HG03457 (cell line): ENCODE results near the gene PSAP.

Experiments
- ATAC-seq: cut with Tn5 transposase; IDR thresholded peaks from one replicate; pipeline ENCODE4 v1.9.1; 2021; ENCODE audit warnings: moderate number of reproducible peaks; ENCODE audit not compliant: unreplicated experiment

Gene PSAP

GRCh38 chr10:71789871-71790270 is 61.2 kb downstream of the PSAP start:
- ATAC-seq: no peak

- no peak for ATAC-seq
These were observed 62.1 kb downstream of the PSAP start for GRCh38 chr10:71788954-71789353.

DNA sequence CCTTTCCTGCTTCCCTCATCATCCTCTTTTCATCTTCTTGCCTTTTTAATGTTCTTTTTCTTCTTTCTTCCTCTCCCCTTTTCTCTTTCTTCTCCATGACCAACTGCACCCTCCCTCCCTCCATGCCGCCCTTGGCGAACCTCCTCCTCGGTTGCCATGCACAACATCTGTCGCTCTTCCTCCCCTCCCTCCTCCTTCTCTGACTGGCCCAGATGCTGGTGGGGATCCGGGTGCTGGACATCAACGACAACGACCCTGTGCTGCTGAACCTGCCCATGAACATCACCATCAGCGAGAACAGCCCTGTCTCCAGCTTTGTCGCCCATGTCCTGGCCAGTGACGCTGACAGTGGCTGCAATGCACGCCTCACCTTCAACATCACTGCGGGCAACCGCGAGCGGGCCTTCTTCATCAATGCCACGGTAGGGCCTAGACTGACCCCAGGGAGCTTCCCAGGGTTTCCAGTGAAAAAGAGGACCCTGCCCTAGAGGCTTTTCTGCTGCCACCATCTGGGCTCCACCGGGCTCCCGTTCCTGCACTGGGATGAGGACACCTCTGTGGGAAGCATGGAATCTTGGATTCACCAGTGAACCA is 66.3 kb downstream of the PSAP start:
- no peak for ATAC-seq

GRCh38 chr10:71783917-71784678 is 67.0 kb downstream of the PSAP start:
- no peak for ATAC-seq

- no peak for ATAC-seq
These were observed 68.0 kb downstream of the PSAP start for GRCh38 chr10:71782917-71783490.

GRCh38 chr10:71782221-71782916 is 68.7 kb downstream of the PSAP start:
- no peak for ATAC-seq

GRCh38 chr10:71780719-71781118 is 70.3 kb downstream of the PSAP start:
- ATAC-seq: no peak

GRCh38 chr10:71780156-71780555 is 70.9 kb downstream of the PSAP start:
- ATAC-seq: no peak

DNA sequence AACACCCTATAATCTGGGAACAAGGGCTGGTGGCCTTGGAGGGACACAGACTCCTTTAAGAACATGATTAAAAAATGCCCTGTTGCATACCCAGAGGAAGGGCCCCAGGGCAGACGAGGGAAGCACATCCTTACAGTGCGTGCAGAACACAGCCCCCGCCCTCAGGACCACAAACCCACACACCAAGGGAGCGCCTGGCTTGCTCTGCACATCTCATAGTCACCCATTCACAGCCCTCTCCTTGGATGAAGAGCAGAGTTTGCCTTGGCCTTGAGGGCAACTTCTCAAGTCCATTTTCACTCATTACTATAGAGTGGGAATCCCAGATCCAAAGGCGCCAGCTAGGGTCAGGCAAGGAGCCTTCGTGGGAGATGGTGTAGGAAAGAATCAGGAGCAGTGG is 71.4 kb downstream of the PSAP start:
- ATAC-seq: no peak

GRCh38 chr10:71778071-71778825 is 72.8 kb downstream of the PSAP start:
- no peak for ATAC-seq

DNA sequence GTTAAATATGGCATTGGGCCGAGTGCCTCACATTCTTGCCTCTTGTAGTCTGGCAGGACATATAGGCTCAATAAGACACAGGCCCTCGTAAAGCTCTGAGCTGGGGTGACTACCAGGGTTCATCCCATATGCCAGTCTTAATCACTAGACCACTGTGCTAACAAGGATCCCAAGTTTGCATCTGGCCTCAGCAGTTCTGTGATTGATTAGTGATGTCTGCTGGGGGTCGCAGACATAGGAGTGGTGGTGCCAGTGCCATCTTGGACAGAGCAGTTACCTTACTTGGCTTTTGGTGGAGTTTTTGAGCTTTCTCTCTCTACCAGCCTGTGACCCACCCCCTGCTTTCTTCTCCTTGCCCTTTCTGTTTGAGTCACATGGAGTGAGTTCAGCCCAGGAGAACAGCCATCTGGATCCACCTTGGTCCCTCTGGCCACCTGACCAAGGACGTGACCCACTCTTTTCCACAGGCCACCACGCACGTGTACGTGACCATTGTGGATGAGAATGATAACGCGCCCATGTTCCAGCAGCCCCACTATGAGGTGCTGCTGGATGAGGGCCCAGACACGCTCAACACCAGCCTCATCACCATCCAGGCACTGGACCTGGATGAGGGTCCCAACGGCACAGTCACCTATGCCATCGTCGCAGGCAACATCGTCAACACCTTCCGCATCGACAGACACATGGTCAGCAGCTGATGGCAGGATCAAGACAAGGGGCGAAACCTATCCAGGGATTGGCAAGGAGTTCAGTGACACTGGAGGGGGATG is 73.7 kb downstream of the PSAP start:
- no peak for ATAC-seq

GRCh38 chr10:71776481-71776925 is 74.5 kb downstream of the PSAP start:
- ATAC-seq: no peak

DNA sequence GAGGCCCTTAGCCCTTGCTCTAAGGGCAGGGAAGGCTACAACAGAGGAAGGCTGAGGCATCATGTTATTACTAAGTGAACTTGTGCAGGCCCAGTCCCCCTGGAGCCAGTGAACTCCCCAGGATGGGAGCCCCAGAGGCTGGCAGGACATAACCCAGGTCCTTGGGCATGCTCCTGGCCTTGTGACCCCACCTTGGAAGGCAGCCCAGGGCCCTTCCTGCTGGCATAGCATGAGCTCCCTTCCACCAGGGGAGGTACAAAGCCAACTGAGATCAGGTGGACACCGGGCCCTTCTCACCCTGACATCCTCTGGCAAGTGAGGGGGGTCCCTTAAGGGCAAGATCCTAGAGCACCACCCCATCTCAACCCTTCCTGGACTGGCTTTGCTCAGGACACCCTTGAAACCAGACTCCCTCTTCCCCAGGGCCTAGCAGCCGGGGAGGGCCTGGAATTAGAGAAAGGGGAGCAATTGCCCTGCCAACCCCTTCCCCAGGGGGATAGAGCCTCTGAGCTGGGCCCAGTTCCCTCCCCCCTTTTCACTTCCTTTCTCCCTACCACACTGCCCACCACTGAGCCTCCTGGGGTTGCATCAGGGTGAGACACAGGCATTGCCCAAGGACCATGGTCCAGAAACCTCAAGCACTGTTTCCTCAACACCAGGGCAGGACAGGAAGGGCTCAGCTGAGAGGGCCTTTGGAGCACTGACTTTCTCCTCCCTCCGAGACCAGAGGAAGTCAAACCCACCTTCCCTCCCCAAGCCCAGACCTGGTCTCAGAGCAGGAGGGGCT is 75.9 kb downstream of the PSAP start:
- no peak for ATAC-seq

DNA sequence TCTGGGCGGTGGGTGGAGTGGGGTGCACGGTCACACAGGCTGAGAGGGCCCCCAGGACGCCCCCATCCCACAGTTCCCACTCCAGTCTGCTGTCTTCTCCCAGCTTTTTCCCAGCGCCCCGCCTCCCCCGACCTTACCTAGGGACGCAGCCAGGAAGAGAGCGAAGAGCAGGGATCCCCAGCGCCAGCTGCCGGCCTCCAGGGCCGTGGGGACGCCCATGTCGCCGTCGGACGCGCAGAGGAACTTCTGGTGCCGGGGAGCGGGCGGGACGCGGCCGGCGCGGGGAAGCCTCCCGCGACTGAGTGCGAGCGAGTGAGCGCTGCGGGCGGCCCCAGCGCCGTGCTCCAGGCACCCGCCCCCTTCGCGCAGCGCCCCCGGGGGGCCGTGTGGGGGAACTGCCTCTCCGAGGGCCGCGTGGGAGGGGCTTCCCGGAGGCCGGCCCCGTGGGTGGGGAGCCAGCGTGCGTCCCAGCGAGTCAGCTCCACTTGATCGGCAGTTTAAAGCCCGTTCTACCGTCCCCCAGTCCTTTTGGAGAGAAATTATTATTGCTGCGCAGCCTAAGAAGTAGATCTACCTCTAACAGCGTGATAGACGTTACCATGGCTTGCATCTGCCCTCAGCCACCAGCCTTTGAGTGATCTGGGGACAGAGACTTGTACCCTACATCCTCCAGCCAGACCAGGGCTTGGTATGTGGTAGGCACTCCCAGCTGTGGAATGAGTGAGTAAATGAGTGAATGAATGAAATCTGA is 77.7 kb downstream of the PSAP start, which contains the start of gene VSIR:
TSS of gene VSIR (minus strand) at position 300 of the 751 bp plus-strand sequence. CDS start at position 219, 81 bp downstream.
- ATAC-seq: peak; percentile 43

DNA sequence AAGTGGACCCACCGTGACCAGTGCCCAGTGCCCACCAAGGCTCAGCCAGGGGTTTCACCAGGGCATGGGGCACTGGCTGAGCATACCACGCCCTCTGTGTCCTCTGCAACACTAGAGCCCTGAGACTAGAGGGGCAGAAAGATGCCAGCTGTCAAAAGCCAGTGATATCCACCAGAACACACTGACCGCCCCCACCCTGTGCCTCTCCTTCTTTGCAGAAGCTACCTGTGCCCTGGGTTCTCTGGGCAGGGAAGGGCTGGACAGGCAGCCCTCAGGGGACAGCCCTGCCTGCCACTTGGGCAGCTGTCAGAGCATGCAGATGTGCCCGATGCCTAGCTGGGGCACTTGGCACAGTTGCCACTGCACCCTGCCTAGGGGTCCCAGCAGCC is 78.2 kb downstream of the PSAP start:
- ATAC-seq: no peak

DNA sequence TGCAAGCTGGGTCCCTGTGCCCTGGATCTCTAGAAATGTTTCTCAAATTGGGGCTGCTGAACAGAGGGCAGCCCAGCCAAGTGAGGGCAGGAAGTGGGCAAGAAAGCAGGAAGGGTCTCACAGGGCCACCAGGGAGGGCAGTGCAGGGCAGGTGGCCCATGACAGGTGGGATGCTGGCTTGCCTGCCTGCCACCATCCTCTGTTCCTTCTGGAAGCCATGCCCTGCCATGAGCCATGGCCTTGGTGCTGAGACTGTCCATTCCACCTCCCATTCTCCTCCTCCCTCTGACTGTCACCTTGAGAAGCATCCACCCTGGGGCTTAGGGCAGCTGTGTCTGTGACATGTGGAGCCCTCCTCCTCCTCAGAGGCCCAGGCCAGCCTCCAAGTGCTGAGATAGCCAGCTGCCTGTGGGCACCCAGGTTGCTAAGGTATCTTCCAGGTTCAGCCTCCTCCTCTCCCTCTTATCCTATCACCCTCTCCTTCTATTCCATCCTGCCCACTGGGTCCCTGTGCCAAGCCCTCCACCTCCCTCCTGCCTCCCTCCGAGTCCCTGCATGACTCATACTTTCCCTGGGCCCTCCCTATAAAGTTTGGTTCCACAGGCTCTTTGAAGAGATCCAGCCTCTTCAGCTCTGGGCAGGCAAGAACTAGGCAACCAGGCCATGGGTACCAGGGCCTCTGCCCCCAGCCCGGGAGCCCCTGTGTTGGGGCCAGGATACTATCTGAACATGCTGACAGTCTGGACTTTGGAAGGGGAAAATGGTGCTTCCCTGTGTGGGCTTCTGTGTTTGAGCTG is 79.0 kb downstream of the PSAP start:
- ATAC-seq: no peak

DNA sequence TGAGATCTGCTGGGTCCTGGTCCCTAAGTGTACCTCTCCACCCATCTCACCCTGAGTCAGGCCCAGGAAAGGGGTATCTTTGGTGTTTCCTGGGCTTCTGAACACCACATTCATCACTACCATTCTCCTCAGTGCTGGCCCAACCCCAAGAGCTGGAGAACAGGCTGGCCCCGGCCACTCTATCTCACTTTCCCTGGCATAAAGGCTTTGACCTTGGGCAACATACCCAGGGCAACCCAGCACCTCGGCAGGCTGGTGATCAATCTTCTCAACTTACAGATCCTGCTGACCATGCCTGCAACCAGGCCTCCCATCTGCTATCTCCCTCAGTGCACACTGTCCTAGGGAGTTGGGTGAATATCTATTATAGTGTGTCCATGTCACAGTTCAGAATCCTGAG is 79.8 kb downstream of the PSAP start:
- ATAC-seq: no peak

GRCh38 chr10:71770789-71771188 is 80.3 kb downstream of the PSAP start:
- no peak for ATAC-seq
